IMR-90 (cell line): Measurements from ENCODE around the gene EMP1. TPM values are rescaled to one million over a fixed set of nuclear protein-coding genes. Genes with fewer than 3 reads are reported as not detected.

Experiments
- SMC3 ChIP-seq: fragments of 150-350 bp; IDR thresholded peaks from 2 replicates; pipeline ENCODE4 v1.6.1; 2016; ENCODE audit warnings: low read depth, mild to moderate bottlenecking, antibody characterized with exemption, low read length, moderate library complexity
- polyA plus RNA-seq, 3 experiments: library from polyadenylated mRNA; depleted of rRNA; stranded (reverse); fragments of >200 nt; gene quantifications; 2 replicates each; pipeline ENCODE4 v1.2.3, GENCODE V29; 2012; ENCODE audit warnings: low replicate concordance in 1 of 3
- total RNA-seq: library from RNA; depleted of rRNA; stranded (reverse); fragments of >200 nt; gene quantifications from 2 replicates; pipeline ENCODE4 v1.2.3, GENCODE V29; 2012
- TF ChIP-seq, protein P1 (sequence below): conservative IDR thresholded peaks from 2 replicates; pipeline ENCODE4 v1.5.1; 2012; ENCODE audit warnings: mild to moderate bottlenecking, low read depth, low read length, improper control_type of control experiment

The EMP1 gene
- total and polyA plus RNA-seq, 2 of the 4 experiments (the other 2 are of a cell fraction): 137 to 201 TPM

DNA sequence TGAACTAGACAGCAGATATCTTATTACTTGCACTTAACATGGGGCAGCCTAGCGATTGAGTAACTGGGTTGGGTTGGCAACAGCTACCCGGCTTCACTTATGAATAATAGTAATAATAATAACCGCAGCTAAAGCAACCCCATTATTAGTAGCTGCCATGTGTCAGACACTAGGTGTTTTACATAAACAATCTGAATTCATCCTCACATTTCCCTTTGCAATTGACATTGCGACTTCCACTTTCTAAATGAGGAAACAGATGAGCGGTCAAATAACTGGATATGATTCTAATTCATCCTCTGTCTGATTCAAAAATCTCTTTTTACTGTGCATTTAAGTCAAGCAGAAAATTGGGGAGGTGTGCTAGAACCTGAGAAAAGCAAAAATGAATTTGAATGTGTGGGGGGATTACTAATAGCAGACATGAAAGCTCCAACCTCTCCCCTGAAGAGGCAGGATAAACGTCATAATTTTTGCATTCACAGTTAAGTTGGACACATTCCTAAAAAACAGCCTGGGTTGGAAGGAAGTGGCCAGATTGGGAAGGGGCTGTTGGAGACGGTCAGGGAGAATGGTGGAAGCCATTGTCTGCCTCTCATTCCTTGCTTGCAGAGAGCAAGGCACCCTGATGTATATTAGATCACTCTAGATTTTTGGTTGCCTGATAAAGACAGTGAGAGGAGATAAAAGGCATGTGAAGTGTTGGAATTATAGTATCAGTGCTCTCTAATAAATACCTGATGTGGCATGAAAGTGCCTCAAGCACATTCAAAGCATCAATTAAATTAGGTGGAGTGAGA is 13.1 kb downstream of the EMP1 start (continued):
- TF ChIP-seq, protein P1, sequence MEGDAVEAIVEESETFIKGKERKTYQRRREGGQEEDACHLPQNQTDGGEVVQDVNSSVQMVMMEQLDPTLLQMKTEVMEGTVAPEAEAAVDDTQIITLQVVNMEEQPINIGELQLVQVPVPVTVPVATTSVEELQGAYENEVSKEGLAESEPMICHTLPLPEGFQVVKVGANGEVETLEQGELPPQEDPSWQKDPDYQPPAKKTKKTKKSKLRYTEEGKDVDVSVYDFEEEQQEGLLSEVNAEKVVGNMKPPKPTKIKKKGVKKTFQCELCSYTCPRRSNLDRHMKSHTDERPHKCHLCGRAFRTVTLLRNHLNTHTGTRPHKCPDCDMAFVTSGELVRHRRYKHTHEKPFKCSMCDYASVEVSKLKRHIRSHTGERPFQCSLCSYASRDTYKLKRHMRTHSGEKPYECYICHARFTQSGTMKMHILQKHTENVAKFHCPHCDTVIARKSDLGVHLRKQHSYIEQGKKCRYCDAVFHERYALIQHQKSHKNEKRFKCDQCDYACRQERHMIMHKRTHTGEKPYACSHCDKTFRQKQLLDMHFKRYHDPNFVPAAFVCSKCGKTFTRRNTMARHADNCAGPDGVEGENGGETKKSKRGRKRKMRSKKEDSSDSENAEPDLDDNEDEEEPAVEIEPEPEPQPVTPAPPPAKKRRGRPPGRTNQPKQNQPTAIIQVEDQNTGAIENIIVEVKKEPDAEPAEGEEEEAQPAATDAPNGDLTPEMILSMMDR: no peak
- no peak for TF ChIP-seq SMC3
